ENCODE results near the gene STS. TPM values are rescaled to one million over a fixed set of nuclear protein-coding genes. Genes with fewer than 3 reads are reported as not detected.

Gene STS
- total and polyA plus RNA-seq, 2 of the 8 experiments (the other 6 are each of a cell fraction or from before 2014, with no cell fraction given) = 0.67 to 1.5 TPM

DNA sequence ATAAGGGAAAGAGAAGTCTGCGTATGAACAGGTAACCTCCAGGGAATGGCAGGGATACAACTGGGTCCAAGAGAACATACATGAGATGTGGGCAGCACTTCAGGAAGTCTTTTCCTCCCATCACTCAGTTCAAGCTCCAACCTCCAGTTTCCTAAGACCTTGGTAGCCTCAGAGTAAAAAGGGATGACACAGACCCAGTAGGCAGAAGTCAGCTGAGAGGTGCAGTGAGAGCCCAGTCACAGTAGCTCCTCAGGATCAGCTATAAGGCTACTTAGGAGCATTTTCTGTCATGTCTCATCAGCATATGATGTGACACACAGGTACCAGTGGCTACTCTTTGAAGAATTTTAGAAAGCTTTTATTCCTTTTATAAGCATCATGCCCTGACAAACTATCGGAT is 12.5 kb upstream of the STS start:
- WGBS, 2 experiments (ENCODE audit: extremely low coverage in 1 of 2, insufficient coverage in 1 of 2, insufficient read length in 1 of 2, insufficient replicate concordance in 2 of 2, low coverage in 1 of 2, low lambda C conversion rate in 2 of 2, missing lambda C conversion rate in 1 of 2) = 81% methylated on average over 2 of the region's 2 CpGs; no CpG with 5 or more reads in 1 of the 2 experiments
- Histone ChIP-seq H3K56ac (replicated peaks; ENCODE audit: insufficient read length, low read depth, low read length) (no peak overlapping the region), H3K27me3 (replicated peaks in 1 of 4; ENCODE audit: control insufficient read depth in 3 of 4, extremely low read depth in 1 of 4, insufficient read depth in 3 of 4, low read length in 3 of 4) (no peaks in the 10 kb centered on the region), H3K14ac (ENCODE audit: insufficient read length) (no peak overlapping the region), H3K23me2 (ENCODE audit: low read depth, low read length) (no peaks in the 10 kb centered on the region), H3K79me1 (ENCODE audit: low read depth, low read length) (no peaks in the 10 kb centered on the region), H2BK12ac (ENCODE audit: low read depth, low read length) (no peak overlapping the region), H3K9me3 (ENCODE audit: insufficient read depth in 2 of 2, low read depth in 1 of 2, low read length in 1 of 2) (no peaks in the 10 kb centered on the region), H4K8ac (ENCODE audit: extremely low read depth, insufficient read depth, low read length) (no peak overlapping the region), H2AK5ac (ENCODE audit: low read depth, low read length) (no peak overlapping the region), H4K91ac (replicated peaks; ENCODE audit: insufficient read length, low read length) (no peak overlapping the region), H3K36me3 (ENCODE audit: control insufficient read depth in 2 of 4, insufficient read depth in 4 of 4, low read length in 3 of 4) (no peaks in the 10 kb centered on the region; a peak in 1 of 8 replicates), H3K4me2 (ENCODE audit: insufficient read depth in 1 of 2, low read depth in 2 of 2, low read length in 2 of 2) (no peak overlapping the region), H3K4me3 (ENCODE audit: extremely low read depth in 1 of 4, insufficient read depth in 2 of 4, low read depth in 3 of 4, low read length in 4 of 4) (no peak overlapping the region), H2AFZ (ENCODE audit: low read length) (no peak overlapping the region), H3K79me2 (ENCODE audit: control insufficient read depth in 1 of 2, insufficient read depth in 2 of 2, low read length in 2 of 2) (no peaks in the 10 kb centered on the region; a peak in 1 of 4 replicates), H3K27ac (ENCODE audit: low read depth, low read length) (no peak overlapping the region), H4K5ac (ENCODE audit: insufficient read length, low read depth, low read length) (no peak overlapping the region), H2BK120ac (replicated peaks; ENCODE audit: low read depth, low read length) (no peak overlapping the region), H3K18ac (ENCODE audit: extremely low read depth, low read length) (no peak overlapping the region), H3K9ac (replicated peaks in 1 of 4; ENCODE audit: extremely low read depth in 1 of 4, low read depth in 3 of 4, low read length in 3 of 4) (no peak overlapping the region), H2BK15ac (ENCODE audit: low read length) (no peak overlapping the region), H3K23ac (ENCODE audit: insufficient read length) (no peak overlapping the region), H4K20me1 (replicated peaks in 1 of 2; ENCODE audit: control insufficient read depth in 1 of 2, insufficient read depth in 2 of 2, low read length in 2 of 2) (no peaks in the 10 kb centered on the region), H3K4ac (replicated peaks; ENCODE audit: insufficient read length, low read depth, low read length) (no peak overlapping the region), H2BK5ac (ENCODE audit: low read depth, low read length) (no peak overlapping the region), H3K4me1 (replicated peaks in 1 of 4; ENCODE audit: control insufficient read depth in 3 of 4, insufficient read depth in 4 of 4, low read length in 3 of 4) (peaks cover 0 to 3% (median 0%) of the 10 kb centered on the region in 4 experiments; a peak in 1 of 7 replicates), H2BK20ac (ENCODE audit: low read length) (no peak overlapping the region)
- CTCF ChIA-PET (ENCODE audit: partially characterized antibody) = interaction anchor here (1.1 kb wide), 1 partner anchor 56 kb away, joined by 4 read pairs; no protein-coding TSS in a partner anchor
- DNase-seq (ENCODE audit: low read depth in 1 of 2, low spot score in 2 of 2) = no peak
- TF ChIP-seq KDM4A (IDR thresholded peaks at IDR 0.05; ENCODE audit: low read depth, low read length, severe bottlenecking) (no peak), CHD1 (IDR thresholded peaks at IDR 0.05; ENCODE audit: low read depth, low read length) (no peak), RFX5 (IDR thresholded peaks at IDR 0.05; ENCODE audit: borderline replicate concordance, low read depth, low read length) (no peak), CTCF (IDR thresholded peaks at IDR 0.05; ENCODE audit: control extremely low read depth in 1 of 3, insufficient read depth in 1 of 3, low read depth in 1 of 3, low read length in 3 of 3) (no peak)
- peak; percentile 19 for FAIRE-seq
- POLR2A ChIA-PET (ENCODE audit: partially characterized antibody) = no interaction called here
